Psoas muscle (tissue), 8 donors: ENCODE results near the gene MTHFR. TPM values are rescaled to one million over a fixed set of nuclear protein-coding genes. Genes with fewer than 3 reads are reported as not detected.

Source experiments
- ATAC-seq, 4 donors: fragments of 200-7000 bp; cut with Tn5 transposase; one replicate each; pipeline ENCODE4 v1.9.1; 2020; ENCODE audit warnings: moderate library complexity in 3 of 4, mild to moderate bottlenecking in 2 of 4
- DNase-seq, 2 donors: peaks; one replicate each; pipeline ENCODE4 v3.0.0-alpha.2; 2020
- H3K27ac ChIP-seq: fragments of 200-600 bp; one replicate; pipeline ENCODE4 v1.8.0; 2022
- H3K27me3 ChIP-seq, 3 donors: fragments of 200-600 bp in 1 of 3; one replicate each; pipeline versions ENCODE4 v1.6.1 to v1.8.0; 2013 to 2022; ENCODE audit warnings: low read length in 2 of 3, mild to moderate bottlenecking in 2 of 3, moderate library complexity in 1 of 3; ENCODE audit not compliant: insufficient read depth in 3 of 3
- H3K36me3 ChIP-seq, 2 donors: fragments of 200-600 bp in 1 of 2; one replicate each; pipeline versions ENCODE4 v1.6.1 to v1.8.0; 2013 to 2022; ENCODE audit warnings: low read depth in 1 of 2, mild to moderate bottlenecking in 1 of 2, moderate library complexity in 1 of 2; ENCODE audit not compliant: insufficient read depth in 1 of 2
- H3K4me1 ChIP-seq: fragments of 200-600 bp; one replicate; pipeline ENCODE4 v1.8.0; 2022
- H3K4me3 ChIP-seq: fragments of 200-600 bp; one replicate; pipeline ENCODE4 v1.8.0; 2022; ENCODE audit warnings: mild to moderate bottlenecking
- H3K9me3 ChIP-seq: fragments of 200-600 bp; one replicate; pipeline ENCODE4 v1.8.0; 2022
- WGBS, 3 donors: extraction: QIAGEN DNeasy Blood & Tissue Kit; methylation state at CpG; one replicate each; pipeline versions ENCODE4 v1.1.6 to v1.1.7; 2013; 5-methylcytosine and 5-hydroxymethylcytosine counted together
- intact Hi-C, 2 donors: fragments of 100-400 bp; cut with DNase I; formaldehyde crosslinking; loops; one replicate each; pipeline versions ENCODE4 v1.11.0 to v1.14.2; 2022
- long read RNA-seq, 2 donors: library from polyadenylated mRNA; unstranded; transcript quantifications; one replicate each; pipeline ENCODE4 v2.0.0, GENCODE V29; 2021
- polyA plus RNA-seq, 3 donors: library from polyadenylated mRNA; stranded (reverse); fragments of 200-250 nt; gene quantifications; one replicate each; pipeline ENCODE4 v1.2.3, GENCODE V29; 2013
- total RNA-seq, 4 donors: library from RNA; stranded (reverse); fragmentation: NEBNext Ultra II Directional in 2 of 4; extraction: Animal tissue kit (Norgen Biotek cat#: 25700) in 2 of 4; gene quantifications; one replicate each; pipeline versions ENCODE4 v1.2.1 to v1.2.4, GENCODE V29; 2021 to 2023
- TF ChIP-seq, protein P1 (sequence below): fragments of 200-600 bp; IDR thresholded peaks from one replicate; pipeline ENCODE4 v1.8.0; 2022; ENCODE audit warnings: antibody characterized with exemption
- donor health status: healthy with polysubstance abuse.
- donor health status: DM: no; HTN: no; CAD: no; lungs with moderate emphysema.
- donor health status: Bipolar disorder and iron deficiency.
- donor health status: healthy.
- donor health status: DM: yes; HTN: yes; CAD: no.
- donor health status: DM: no; HTN: no; CAD: no.
- donor health status: DM: no; HTN: no; CAD: no.
- donor health status: DM: yes; HTN: yes; CAD: no.

MTHFR gene
- total RNA-seq: 10 to 100 TPM; 12.7 to 26.2 (median 17.6) TPM
- polyA plus RNA-seq: 10 to 100 TPM in 1 of 3 donors, 1 to 10 TPM in 2; 5.8 to 21.7 (median 8.6) TPM
- long read RNA-seq, donor 1, full-length matches to known transcripts: 2 of 5 reads
- long read RNA-seq, donor 1, partial matches to known transcripts: 1 of 5 reads
- long read RNA-seq, donor 1, other reads (novel, unspliced or antisense): 2 of 5 reads
- long read RNA-seq, donor 2, full-length matches to known transcripts: 9 of 23 reads
- long read RNA-seq, donor 2, partial matches to known transcripts: 1 of 23 reads
- long read RNA-seq, donor 2, other reads (novel, unspliced or antisense): 13 of 23 reads

DNA sequence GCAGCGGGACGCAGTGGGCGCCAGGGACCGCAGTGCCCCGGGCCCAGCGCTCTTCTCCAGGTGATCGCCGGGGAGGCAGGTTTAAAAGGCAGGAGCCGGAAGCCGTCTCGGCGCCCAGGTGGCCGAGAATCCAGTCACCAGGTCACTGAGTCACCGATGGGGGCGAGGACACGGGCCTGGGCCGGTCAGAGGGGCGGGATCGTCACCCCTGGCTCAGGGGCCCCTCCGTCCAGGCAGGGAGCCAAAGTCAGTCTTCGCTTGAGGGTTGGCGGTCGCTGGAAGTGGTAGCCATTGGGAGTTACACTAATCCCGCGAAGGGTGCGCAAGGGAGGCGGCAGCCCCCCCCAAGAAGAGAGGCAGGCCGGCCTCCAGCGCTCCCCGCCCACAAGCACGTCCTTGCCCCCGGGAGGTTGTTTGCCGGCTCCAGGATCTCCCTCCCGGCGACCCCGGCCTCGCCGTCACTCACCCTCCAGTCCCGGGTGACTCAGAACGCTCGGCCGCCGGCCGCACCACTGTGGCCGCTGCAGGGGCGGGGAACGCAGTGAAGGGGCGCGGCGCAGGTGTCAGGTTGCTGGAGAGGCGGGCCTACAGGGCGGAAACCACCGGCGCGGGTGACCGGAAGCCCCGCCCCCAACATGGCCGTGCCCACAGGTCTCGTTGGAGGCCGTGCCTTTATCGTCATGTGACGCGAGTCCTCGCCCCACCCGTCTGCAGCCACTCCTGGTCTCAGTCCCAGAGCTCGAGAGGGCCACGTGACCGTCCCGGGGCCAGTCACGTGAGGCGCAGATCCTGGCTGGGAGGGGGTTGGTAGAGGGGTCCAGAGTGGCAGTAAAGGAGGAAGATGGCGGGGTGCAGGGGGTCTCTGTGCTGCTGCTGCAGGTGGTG is at the start of gene MTHFR, which contains the start of gene CLCN6:
MTHFR (minus strand) TSS at position 543 of the 885 bp plus-strand sequence. CDS start 2,848 bp downstream, outside the sequence.
CLCN6 (plus strand) TSS at position 770 of the 885 bp plus-strand sequence; CDS start at position 842, 72 bp downstream.
- DNase-seq: peak; percentile 100
- 1% methylated on average over 49 to 72 of the region's 72 CpGs for WGBS, 3 donors
- peak; percentile 85 to 90 (median 87) for ATAC-seq
- H3K4me1 ChIP-seq: peaks cover 45% of the 10 kb centered on the region
- no peaks in the 10 kb centered on the region for H3K27me3 ChIP-seq
- H3K36me3 ChIP-seq: peaks cover 3 to 42% of the 10 kb centered on the region in 2 donors
- no peaks in the 10 kb centered on the region for H3K9me3 ChIP-seq
- H3K27ac ChIP-seq: peak within 1 kb of the TSS; percentile 99
- peak within 1 kb of the TSS; percentile 93 for H3K4me3 ChIP-seq
- intact Hi-C loops: loop anchor here in 1 of 2 donors (10.0 kb wide), 1 partner anchor 529 kb away; no protein-coding TSS in a partner anchor
- TF ChIP-seq, protein P1, sequence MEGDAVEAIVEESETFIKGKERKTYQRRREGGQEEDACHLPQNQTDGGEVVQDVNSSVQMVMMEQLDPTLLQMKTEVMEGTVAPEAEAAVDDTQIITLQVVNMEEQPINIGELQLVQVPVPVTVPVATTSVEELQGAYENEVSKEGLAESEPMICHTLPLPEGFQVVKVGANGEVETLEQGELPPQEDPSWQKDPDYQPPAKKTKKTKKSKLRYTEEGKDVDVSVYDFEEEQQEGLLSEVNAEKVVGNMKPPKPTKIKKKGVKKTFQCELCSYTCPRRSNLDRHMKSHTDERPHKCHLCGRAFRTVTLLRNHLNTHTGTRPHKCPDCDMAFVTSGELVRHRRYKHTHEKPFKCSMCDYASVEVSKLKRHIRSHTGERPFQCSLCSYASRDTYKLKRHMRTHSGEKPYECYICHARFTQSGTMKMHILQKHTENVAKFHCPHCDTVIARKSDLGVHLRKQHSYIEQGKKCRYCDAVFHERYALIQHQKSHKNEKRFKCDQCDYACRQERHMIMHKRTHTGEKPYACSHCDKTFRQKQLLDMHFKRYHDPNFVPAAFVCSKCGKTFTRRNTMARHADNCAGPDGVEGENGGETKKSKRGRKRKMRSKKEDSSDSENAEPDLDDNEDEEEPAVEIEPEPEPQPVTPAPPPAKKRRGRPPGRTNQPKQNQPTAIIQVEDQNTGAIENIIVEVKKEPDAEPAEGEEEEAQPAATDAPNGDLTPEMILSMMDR: no peak

DNA sequence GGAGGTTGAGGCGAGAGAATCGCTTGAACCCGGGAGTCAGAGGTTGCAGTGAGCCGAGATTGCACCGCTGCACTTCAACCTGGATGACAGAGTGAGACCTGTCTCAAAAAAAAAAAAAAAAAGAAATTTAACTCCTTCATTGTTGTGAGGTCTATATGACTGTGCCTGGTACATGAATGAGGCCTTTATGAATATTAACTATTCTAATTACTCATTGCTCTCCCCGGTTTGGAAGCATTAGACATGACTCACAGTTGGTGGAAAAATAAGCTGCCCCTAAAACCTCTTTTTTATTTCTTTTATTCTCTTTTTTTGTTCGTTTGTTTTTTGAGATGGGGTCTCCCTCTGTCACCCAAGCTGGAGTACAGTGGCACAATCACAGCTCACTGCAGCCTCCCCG is 49.7 kb upstream of the MTHFR start:
- Histone ChIP-seq H3K4me1 (no peaks in the 10 kb centered on the region), H3K27ac (no peak overlapping the region), H3K36me3 (no peaks in the 10 kb centered on the region), H3K4me3 (no peak overlapping the region), H3K27me3 (peaks cover 0 to 39% (median 6%) of the 10 kb centered on the region in 3 donors), H3K9me3 (no peaks in the 10 kb centered on the region)
- TF ChIP-seq, protein P1: no peak
- WGBS, 3 donors: 74 to 80% (median 79%) methylated on average over 8 of the region's 8 CpGs
- intact Hi-C loops: no loop called here
- DNase-seq (no peak), ATAC-seq (no peak)

DNA sequence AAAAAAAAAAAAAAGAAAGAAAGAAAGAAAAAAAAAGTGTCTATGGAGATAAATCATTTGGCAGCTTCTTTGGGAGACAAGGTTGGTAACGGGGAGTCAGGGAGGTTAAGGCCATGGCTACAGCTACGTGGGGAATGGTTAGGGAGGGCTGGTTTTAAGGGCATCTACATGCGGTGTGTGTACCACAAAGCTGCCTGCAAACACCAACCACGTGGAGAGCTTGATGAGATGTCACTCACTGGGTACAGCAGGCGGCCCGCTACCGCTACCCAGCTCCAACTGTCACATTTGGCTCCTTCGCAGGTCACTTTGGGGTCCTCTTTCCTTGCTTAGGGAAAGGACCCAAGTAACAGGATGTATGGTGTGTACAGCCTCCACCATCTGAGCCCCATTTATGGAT is 48.8 kb upstream of the MTHFR start:
- no peak for ATAC-seq
- WGBS, 3 donors: 39 to 44% (median 43%) methylated on average over 8 of the region's 8 CpGs
- H3K4me1 ChIP-seq: no peaks in the 10 kb centered on the region
- H3K27ac ChIP-seq: no peak overlapping the region
- no peaks in the 10 kb centered on the region for H3K36me3 ChIP-seq
- no peak overlapping the region for H3K4me3 ChIP-seq
- TF ChIP-seq, protein P1: no peak
- no peak for DNase-seq
- intact Hi-C loops: no loop called here
- H3K9me3 ChIP-seq: no peaks in the 10 kb centered on the region
- peaks cover 0 to 32% (median 4%) of the 10 kb centered on the region in 3 donors for H3K27me3 ChIP-seq

DNA sequence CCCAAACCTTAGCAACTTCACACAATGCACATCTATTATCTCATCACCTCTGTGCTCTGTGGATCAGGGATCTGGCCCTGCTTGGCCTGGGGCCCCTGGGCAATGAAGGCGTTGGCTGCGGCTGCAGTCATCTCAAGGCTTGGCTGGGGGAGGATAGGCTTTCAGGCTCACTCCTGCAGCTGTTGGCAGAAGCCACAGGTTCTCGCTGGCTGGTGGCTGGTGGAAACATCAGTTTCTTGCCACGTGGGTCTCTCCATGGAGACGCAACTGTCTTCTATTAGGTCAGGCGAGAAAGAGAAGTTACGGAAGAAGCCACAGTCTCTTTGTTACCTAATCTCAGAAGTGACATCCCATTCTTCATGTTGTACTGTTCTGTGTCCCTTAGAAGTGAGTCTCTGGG is 45.4 kb upstream of the MTHFR start:
- intact Hi-C loops: no loop called here
- DNase-seq (no peak), ATAC-seq (peak in 1 of 4 donors; percentile 32)
- H3K27me3 ChIP-seq: peaks cover 0 to 6% (median 2%) of the 10 kb centered on the region in 3 donors
- H3K36me3 ChIP-seq: no peaks in the 10 kb centered on the region
- 22 to 37% (median 33%) methylated on average over 7 of the region's 7 CpGs for WGBS, 3 donors
- no peaks in the 10 kb centered on the region for H3K4me1 ChIP-seq
- H3K4me3 ChIP-seq: no peak overlapping the region
- TF ChIP-seq, protein P1: no peak
- no peaks in the 10 kb centered on the region for H3K9me3 ChIP-seq
- H3K27ac ChIP-seq: no peak overlapping the region
